IMR-90 (cell line): ENCODE results near the gene MRTFA. TPM values are rescaled to one million over a fixed set of nuclear protein-coding genes. Genes with fewer than 3 reads are reported as not detected.
"Not testable (repeated sequence)": the region's sequence is repeated elsewhere in the genome, so short reads cannot be mapped to it uniquely, and the experiment has no call there.

Source experiments
- ATAC-seq: fragments of 200-7000 bp; cut with Tn5 transposase; 2 replicates; pipeline ENCODE4 v1.9.1; 2020; ENCODE audit warnings: low read depth, mild to moderate bottlenecking, moderate library complexity
- BruUV-seq: library from RNA; stranded (reverse); fragments of 400-500 nt; replicated peaks from 2 replicates; lab custom pipeline; 2021; lab: Mats Ljungman, UMichigan
- CTCF ChIA-PET: fragments of 300-600 bp; formaldehyde crosslinking; extraction: SDS; loops from one replicate; lab custom pipeline; 2021; ENCODE audit warnings: antibody characterized with exemption; lab: Yijun Ruan, JAX
- POLR2A ChIA-PET: fragments of 300-600 bp; sonication (Branson Sonifier 250); formaldehyde crosslinking; loops from one replicate; lab custom pipeline; 2022; ENCODE audit warnings: antibody characterized with exemption; ENCODE audit not compliant: unreplicated experiment; lab: Charles Lee
- DNase-seq: peaks from one replicate; pipeline ENCODE4 v3.0.0; 2013
- H2AFZ ChIP-seq: replicated peaks from 2 replicates; pipeline ENCODE3; 2013; ENCODE audit warnings: low read length, mild to moderate bottlenecking; ENCODE audit not compliant: poor library complexity
- H2AK5ac ChIP-seq: 2 replicates; pipeline ENCODE4 v1.6.1; 2013; ENCODE audit warnings: low read depth, low read length, inconsistent platforms
- H2AK9ac ChIP-seq: replicated peaks from 2 replicates; pipeline ENCODE3; 2013; ENCODE audit warnings: mild to moderate bottlenecking, low read depth, low read length, moderate library complexity; ENCODE audit not compliant: poor library complexity
- H2BK120ac ChIP-seq: 2 replicates; pipeline ENCODE4 v1.6.1; 2013; ENCODE audit warnings: low read depth, low read length, inconsistent platforms
- H2BK15ac ChIP-seq: 3 replicates; pipeline ENCODE4 v1.6.1; 2013; ENCODE audit warnings: low read depth, low read length, inconsistent platforms
- H2BK20ac ChIP-seq: 2 replicates; pipeline ENCODE4 v1.6.1; 2013; ENCODE audit warnings: low read depth, mild to moderate bottlenecking, inconsistent platforms, low read length, moderate library complexity
- H2BK5ac ChIP-seq: 2 replicates; pipeline ENCODE4 v1.6.1; 2013; ENCODE audit warnings: mild to moderate bottlenecking, low read depth, low read length, inconsistent platforms; ENCODE audit not compliant: poor library complexity, severe bottlenecking
- H3K14ac ChIP-seq: replicated peaks from 2 replicates; pipeline ENCODE4 v1.6.1; 2013; ENCODE audit warnings: low read depth, low read length, inconsistent platforms
- H3K18ac ChIP-seq: 2 replicates; pipeline ENCODE4 v1.6.1; 2013; ENCODE audit warnings: low read depth, low read length, control low read depth
- H3K23ac ChIP-seq: 2 replicates; pipeline ENCODE4 v1.6.1; 2013; ENCODE audit warnings: low read depth, low read length, inconsistent platforms
- H3K27ac ChIP-seq: 2 replicates; pipeline ENCODE4 v1.5.1; 2013; ENCODE audit warnings: mild to moderate bottlenecking, control low read depth, low read length; ENCODE audit not compliant: insufficient read depth
- H3K27me3 ChIP-seq: 2 replicates; pipeline ENCODE4 v1.6.1; 2013; ENCODE audit warnings: low read length; ENCODE audit not compliant: control insufficient read depth, insufficient read depth
- H3K36me3 ChIP-seq: 2 replicates; pipeline ENCODE4 v1.6.1; 2013; ENCODE audit warnings: low read length, mixed read lengths; ENCODE audit not compliant: control insufficient read depth, insufficient read depth
- H3K4ac ChIP-seq: 2 replicates; pipeline ENCODE4 v1.6.1; 2013; ENCODE audit warnings: low read depth, low read length, inconsistent platforms
- H3K4me1 ChIP-seq: 2 replicates; pipeline ENCODE4 v1.6.1; 2013; ENCODE audit warnings: low read length, mixed read lengths; ENCODE audit not compliant: control insufficient read depth, insufficient read depth
- H3K4me2 ChIP-seq: 2 replicates; pipeline ENCODE4 v1.6.1; 2013; ENCODE audit warnings: low read depth, mild to moderate bottlenecking, control low read depth, low read length, moderate library complexity
- H3K4me3 ChIP-seq: 2 replicates; pipeline ENCODE4 v1.5.1; 2013; ENCODE audit warnings: low read depth, mild to moderate bottlenecking, control low read depth, low read length, moderate library complexity; ENCODE audit not compliant: insufficient read depth
- H3K56ac ChIP-seq: 2 replicates; pipeline ENCODE4 v1.6.1; 2013; ENCODE audit warnings: low read length, inconsistent platforms; ENCODE audit not compliant: insufficient read depth; ENCODE audit errors: extremely low read depth
- H3K79me1 ChIP-seq, 2 experiments: 2 replicates each; pipeline ENCODE4 v1.6.1; 2013; ENCODE audit warnings: low read length in 2 of 2, inconsistent platforms in 1 of 2, low read depth in 1 of 2
- H3K9ac ChIP-seq: 2 replicates; pipeline ENCODE4 v1.6.1; 2013; ENCODE audit warnings: low read depth, low read length, control low read depth
- H3K9me1 ChIP-seq: 2 replicates; pipeline ENCODE4 v1.6.1; 2013; ENCODE audit warnings: low read length, inconsistent platforms; ENCODE audit not compliant: insufficient read depth
- H3K9me3 ChIP-seq: 2 replicates; pipeline ENCODE4 v1.6.1; 2013; ENCODE audit warnings: low read length; ENCODE audit not compliant: control insufficient read depth, insufficient read depth
- H4K20me1 ChIP-seq: 2 replicates; pipeline ENCODE4 v1.6.1; 2013; ENCODE audit warnings: low read length, inconsistent platforms; ENCODE audit not compliant: insufficient read depth
- H4K5ac ChIP-seq: 2 replicates; pipeline ENCODE4 v1.6.1; 2013; ENCODE audit warnings: mild to moderate bottlenecking, low read depth, low read length, control low read depth
- H4K8ac ChIP-seq, 2 experiments: 2 replicates each; pipeline ENCODE4 v1.6.1; 2013; ENCODE audit warnings: low read depth in 2 of 2, low read length in 2 of 2, control low read depth in 1 of 2, inconsistent platforms in 1 of 2
- H4K91ac ChIP-seq: 2 replicates; pipeline ENCODE4 v1.6.1; 2013; ENCODE audit warnings: low read depth, low read length, inconsistent platforms; ENCODE audit not compliant: insufficient read depth
- FOS ChIP-seq: fragments of 150-350 bp; IDR thresholded peaks from 2 replicates; pipeline ENCODE4 v1.6.1; 2016; ENCODE audit warnings: low read depth, low read length
- MXI1 ChIP-seq: IDR thresholded peaks from 2 replicates; pipeline ENCODE4 v1.6.1; 2012; ENCODE audit warnings: low read depth, mild to moderate bottlenecking, low read length, moderate library complexity, borderline replicate concordance
- NFE2L2 ChIP-seq: fragments of 150-350 bp; IDR thresholded peaks from 2 replicates; pipeline ENCODE4 v1.6.1; 2016; ENCODE audit warnings: low read depth, mild to moderate bottlenecking, low read length
- RAD21 ChIP-seq: IDR thresholded peaks from 2 replicates; pipeline ENCODE4 v1.6.1; 2012; ENCODE audit warnings: low read length, improper control_type of control experiment
- RFX5 ChIP-seq: IDR thresholded peaks from 2 replicates; pipeline ENCODE4 v1.8.0; 2012; ENCODE audit warnings: low read depth, mild to moderate bottlenecking, low read length, moderate library complexity
- WGBS, 2 experiments: methylation state at CpG; one replicate each; pipeline versions ENCODE4 v1.1.5 to v1.1.7; 2013; ENCODE audit warnings: missing lambda C conversion rate in 2 of 2; ENCODE audit not compliant: insufficient read length in 1 of 2; ENCODE audit errors: extremely low coverage in 2 of 2; 5-methylcytosine and 5-hydroxymethylcytosine counted together
- dilution Hi-C: fragments of 300-500 bp; cut with HindIII; formaldehyde crosslinking; loops from one replicate; pipeline ENCODE4 v1.14.3; 2018; ENCODE audit warnings: low sequenced_read_pairs; ENCODE audit not compliant: unreplicated experiment
- in situ Hi-C: fragments of 300-500 bp; cut with MboI; formaldehyde crosslinking; loops from 3 replicates; pipeline ENCODE4 v1.14.3; 2019; ENCODE audit warnings: low sequenced_read_pairs, inconsistent platforms, mixed read lengths
- intact Hi-C: fragments of 100-400 bp; cut with micrococcal nuclease; formaldehyde crosslinking; loops from 2 replicates; pipeline ENCODE4 v1.10.0; 2022
- polyA plus RNA-seq, 3 experiments: library from polyadenylated mRNA; depleted of rRNA; stranded (reverse); fragments of >200 nt; gene quantifications; 2 replicates each; pipeline ENCODE4 v1.2.3, GENCODE V29; 2012; ENCODE audit warnings: low replicate concordance in 1 of 3
- total RNA-seq: library from RNA; depleted of rRNA; stranded (reverse); fragments of >200 nt; gene quantifications from 2 replicates; pipeline ENCODE4 v1.2.3, GENCODE V29; 2012
- TF ChIP-seq, protein P1 (sequence below): fragments of 150-350 bp; IDR thresholded peaks from 2 replicates; pipeline ENCODE4 v1.6.1; 2016; ENCODE audit warnings: low read depth, mild to moderate bottlenecking, low read length, moderate library complexity, borderline replicate concordance
- TF ChIP-seq, protein P2 (sequence below): fragments of 150-350 bp; IDR thresholded peaks from 2 replicates; pipeline ENCODE4 v1.6.1; 2017; ENCODE audit warnings: mild to moderate bottlenecking, antibody characterized with exemption, low read length, low read depth

The MRTFA gene
- total and polyA plus RNA-seq, 2 of the 4 experiments (the other 2 are of a cell fraction): 12.5 to 17.2 TPM

DNA sequence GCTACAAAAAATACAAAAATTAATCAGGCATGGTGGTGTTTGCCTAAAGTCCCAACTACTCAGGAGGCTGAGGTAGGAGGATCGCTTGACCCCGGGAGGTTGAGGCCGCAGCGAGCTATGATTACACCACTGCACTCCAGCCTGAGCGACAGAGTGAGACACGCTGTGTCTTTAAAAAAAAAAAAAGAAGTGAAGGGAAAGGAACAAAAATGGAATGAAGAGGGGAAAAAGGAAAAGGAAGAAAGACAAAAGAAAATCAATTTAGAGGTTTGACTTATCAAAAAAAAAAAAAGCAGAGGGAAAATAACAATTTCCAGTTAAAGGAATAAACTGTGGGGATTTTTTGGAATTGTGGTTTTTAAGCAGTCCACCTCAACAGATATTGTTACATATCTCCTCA lies 36.8 kb downstream of the MRTFA start:
- DNase-seq (no peak), ATAC-seq (no peak)
- Histone ChIP-seq H3K14ac (no peak overlapping the region), H4K8ac (no peak overlapping the region), H4K5ac (no peak overlapping the region), H3K18ac (no peak overlapping the region), H2AK5ac (no peak overlapping the region), H3K79me1 (peaks cover 17 to 86% of the 10 kb centered on the region in 2 experiments), H3K4ac (no peak overlapping the region), H3K23ac (no peak overlapping the region; the same call in 1 of the 2 replicates), H3K9ac (no peak overlapping the region), H2BK120ac (no peak overlapping the region), H3K27ac (no peak overlapping the region; the same call in 1 of the 2 replicates), H3K56ac (no peak overlapping the region), H4K91ac (no peak overlapping the region), H3K4me3 (no peak overlapping the region), H4K20me1 (peaks cover 82% of the 10 kb centered on the region), H3K27me3 (no peaks in the 10 kb centered on the region), H3K4me2 (no peak overlapping the region), H3K4me1 (peaks cover 11% of the 10 kb centered on the region), H2BK20ac (no peak overlapping the region), H3K9me3 (no peaks in the 10 kb centered on the region), H3K9me1 (peaks cover 21% of the 10 kb centered on the region), H2AK9ac (no peak overlapping the region), H3K36me3 (no peaks in the 10 kb centered on the region), H2BK15ac (no peak overlapping the region), H2BK5ac (no peak overlapping the region), H2AFZ (no peak overlapping the region)
- intact Hi-C loops: loop anchor here (5.0 kb wide), 1 partner anchor 38 kb away; the partner anchor contains the start of gene MRTFA
- ChIA-PET POLR2A (no interaction called here), CTCF (no interaction called here)
- no CpG with 5 or more reads among the region's 6 CpGs for WGBS, 2 experiments
- in situ Hi-C loops: no loop called here
- no TSS peak for BruUV-seq
- TF ChIP-seq RFX5: no peak
- no peak for TF ChIP-seq NFE2L2
- TF ChIP-seq, protein P1, sequence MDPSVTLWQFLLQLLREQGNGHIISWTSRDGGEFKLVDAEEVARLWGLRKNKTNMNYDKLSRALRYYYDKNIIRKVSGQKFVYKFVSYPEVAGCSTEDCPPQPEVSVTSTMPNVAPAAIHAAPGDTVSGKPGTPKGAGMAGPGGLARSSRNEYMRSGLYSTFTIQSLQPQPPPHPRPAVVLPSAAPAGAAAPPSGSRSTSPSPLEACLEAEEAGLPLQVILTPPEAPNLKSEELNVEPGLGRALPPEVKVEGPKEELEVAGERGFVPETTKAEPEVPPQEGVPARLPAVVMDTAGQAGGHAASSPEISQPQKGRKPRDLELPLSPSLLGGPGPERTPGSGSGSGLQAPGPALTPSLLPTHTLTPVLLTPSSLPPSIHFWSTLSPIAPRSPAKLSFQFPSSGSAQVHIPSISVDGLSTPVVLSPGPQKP: no peak
- TF ChIP-seq MXI1: no peak
- no peak for TF ChIP-seq RAD21
- TF ChIP-seq, protein P2, sequence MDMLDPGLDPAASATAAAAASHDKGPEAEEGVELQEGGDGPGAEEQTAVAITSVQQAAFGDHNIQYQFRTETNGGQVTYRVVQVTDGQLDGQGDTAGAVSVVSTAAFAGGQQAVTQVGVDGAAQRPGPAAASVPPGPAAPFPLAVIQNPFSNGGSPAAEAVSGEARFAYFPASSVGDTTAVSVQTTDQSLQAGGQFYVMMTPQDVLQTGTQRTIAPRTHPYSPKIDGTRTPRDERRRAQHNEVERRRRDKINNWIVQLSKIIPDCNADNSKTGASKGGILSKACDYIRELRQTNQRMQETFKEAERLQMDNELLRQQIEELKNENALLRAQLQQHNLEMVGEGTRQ: no peak
- TF ChIP-seq FOS: no peak
- dilution Hi-C loops: no loop called here

DNA sequence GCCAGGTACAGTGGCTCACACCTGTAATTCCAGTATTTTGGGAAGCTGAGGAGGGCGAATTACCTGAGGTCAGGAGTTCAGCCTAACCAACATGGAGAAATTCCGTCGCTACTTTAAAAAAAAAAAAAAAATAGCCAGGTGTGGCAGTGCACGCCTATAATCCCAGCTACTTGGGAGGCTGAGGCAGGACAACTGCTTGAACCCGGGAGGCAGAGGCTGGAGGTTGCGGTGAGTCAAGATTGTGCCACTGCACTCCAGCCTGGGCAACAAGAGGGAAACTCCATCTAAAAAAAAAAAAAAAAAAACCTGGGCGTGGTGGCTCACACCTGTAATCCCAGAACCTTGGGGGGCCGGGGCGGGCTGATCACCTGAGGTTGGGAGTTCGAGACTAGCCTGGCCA lies 37.8 kb downstream of the MRTFA start:
- dilution Hi-C loops, ATAC-seq, H3K27me3 ChIP-seq, H4K8ac ChIP-seq, H3K4me2 ChIP-seq, H3K14ac ChIP-seq, H2BK15ac ChIP-seq, DNase-seq, H2AFZ ChIP-seq, H2BK20ac ChIP-seq, POLR2A ChIA-PET, H3K9me3 ChIP-seq, H3K18ac ChIP-seq, BruUV-seq, H3K4me3 ChIP-seq, H3K27ac ChIP-seq, CTCF ChIA-PET, H3K36me3 ChIP-seq, H2AK5ac ChIP-seq, H4K91ac ChIP-seq, H2BK120ac ChIP-seq, H3K4me1 ChIP-seq, in situ Hi-C loops, H3K4ac ChIP-seq, H4K5ac ChIP-seq, H3K23ac ChIP-seq, H3K56ac ChIP-seq, H2AK9ac ChIP-seq, H2BK5ac ChIP-seq, H3K9ac ChIP-seq: not testable (repeated sequence)
- intact Hi-C loops: loop anchor here (5.0 kb wide), 1 partner anchor 39 kb away; the partner anchor contains the start of gene MRTFA
- peaks cover 23 to 92% of the 10 kb centered on the region in 2 experiments for H3K79me1 ChIP-seq
- 92% methylated on average over 3 of the region's 10 CpGs; no CpG with 5 or more reads in 1 of the 2 experiments for WGBS, 2 experiments
- H3K9me1 ChIP-seq: peaks cover 25% of the 10 kb centered on the region
- H4K20me1 ChIP-seq: peaks cover 89% of the 10 kb centered on the region
